Stimulated activated memory B cell treated with anti-CD40 and anti-IgM and Interleukin-4, amounts not matched to agents 10 μg/mL and 1 μg/mL and 100 μg/mL, for 72 hours (primary cell): ENCODE results near the gene LMCD1.

Experiments
- ATAC-seq: fragments of 150-1000 bp; cut with Tn5 transposase; 2 replicates; pipeline ENCODE4 v1.10.0; 2021
- H3K27ac Mint-ChIP-seq: one replicate; pipeline ENCODE4 v1.8.0; 2022; ENCODE audit warnings: mild to moderate bottlenecking, mixed read lengths
- H3K27me3 Mint-ChIP-seq: one replicate; pipeline ENCODE4 v1.8.0; 2022; ENCODE audit warnings: mixed read lengths
- H3K36me3 Mint-ChIP-seq: one replicate; pipeline ENCODE4 v1.8.0; 2022; ENCODE audit warnings: mixed read lengths
- H3K4me1 Mint-ChIP-seq: one replicate; pipeline ENCODE4 v1.8.0; 2022; ENCODE audit warnings: mixed read lengths
- H3K4me3 Mint-ChIP-seq: one replicate; pipeline ENCODE4 v1.8.0; 2022; ENCODE audit warnings: mild to moderate bottlenecking, moderate library complexity, mixed read lengths
- H3K9me3 Mint-ChIP-seq: one replicate; pipeline ENCODE4 v1.8.0; 2022; ENCODE audit warnings: mixed read lengths

LMCD1 gene

DNA sequence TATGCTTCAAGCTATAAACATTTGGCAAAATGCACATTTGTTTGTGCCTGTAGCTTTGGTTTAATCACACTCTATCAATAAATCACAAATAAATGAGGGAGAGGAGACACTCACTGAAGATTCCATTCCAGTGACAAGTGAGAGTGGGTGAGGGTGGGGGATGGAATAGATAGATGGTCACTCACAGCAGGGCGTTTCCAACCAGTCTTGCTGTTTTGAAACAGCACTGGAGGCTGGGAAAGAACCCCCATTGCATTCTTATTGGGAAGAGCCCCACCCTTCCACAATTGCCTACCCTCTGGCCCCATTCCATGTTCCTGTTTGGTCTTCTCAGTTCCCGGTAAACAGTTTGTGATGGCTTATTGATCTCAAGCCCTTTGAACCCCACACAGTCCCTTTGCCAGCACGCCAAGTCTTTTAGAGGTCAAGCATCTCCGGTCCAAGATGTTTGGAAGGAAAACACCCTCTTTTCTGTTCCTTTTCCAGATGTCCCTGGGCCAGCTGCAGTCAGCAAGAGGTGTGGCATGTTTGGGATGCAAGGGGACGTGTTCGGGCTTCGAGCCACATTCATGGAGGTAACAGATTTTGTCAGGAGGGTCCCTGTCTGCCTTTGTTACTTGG is 30.7 kb downstream of the LMCD1 start:
- peaks cover 6% of the 10 kb centered on the region for H3K36me3 Mint-ChIP-seq
- no peaks in the 10 kb centered on the region for H3K9me3 Mint-ChIP-seq
- no peak overlapping the region for H3K27ac Mint-ChIP-seq
- no peaks in the 10 kb centered on the region for H3K4me1 Mint-ChIP-seq
- H3K4me3 Mint-ChIP-seq, result no peak overlapping the region
- no peak for ATAC-seq
- no peaks in the 10 kb centered on the region for H3K27me3 Mint-ChIP-seq

DNA sequence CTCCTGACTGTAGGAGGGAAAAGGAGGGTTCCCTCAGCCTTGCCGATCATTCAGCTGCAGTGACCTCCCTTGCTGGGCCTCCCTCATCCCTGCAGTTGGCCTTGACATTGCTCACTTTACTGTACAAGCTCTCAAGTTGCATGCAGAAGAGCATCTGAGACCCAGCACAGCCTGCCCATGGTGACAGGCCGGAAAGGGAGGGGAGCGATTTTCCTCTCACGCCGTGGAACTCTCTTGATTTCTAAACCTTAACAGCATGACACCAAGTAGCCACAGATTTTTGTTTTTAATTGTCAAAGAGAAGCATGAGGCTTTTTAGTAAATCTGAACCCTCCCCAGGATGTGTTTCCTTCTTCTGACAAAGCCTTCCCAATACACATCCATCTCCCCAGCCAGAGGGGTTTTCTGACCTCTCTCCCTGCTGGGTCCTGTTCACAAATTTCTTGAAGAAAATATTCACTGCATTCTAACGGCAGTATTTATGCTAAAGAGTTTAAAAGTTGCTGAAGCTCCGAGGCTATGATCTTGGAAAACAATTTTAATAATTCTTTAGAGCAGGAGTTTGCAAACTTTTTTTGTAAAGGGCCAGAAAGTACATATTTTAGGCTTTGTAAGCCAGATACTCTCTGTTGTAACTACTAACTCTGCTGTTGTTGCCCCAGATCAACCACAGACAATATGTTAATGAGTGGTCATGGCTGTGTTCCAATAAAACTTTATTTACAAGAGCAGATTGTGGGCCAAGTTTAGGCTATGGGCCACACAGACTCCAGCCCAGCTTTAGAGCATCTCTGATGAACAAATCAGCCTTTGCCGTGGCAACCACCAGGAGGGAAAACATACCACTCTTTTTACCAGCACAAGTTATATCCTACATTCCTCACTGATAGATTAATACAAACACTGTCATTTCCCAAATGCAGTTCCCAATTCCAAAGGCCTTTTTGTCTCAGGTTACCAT is 34.8 kb downstream of the LMCD1 start:
- H3K4me1 Mint-ChIP-seq, result no peaks in the 10 kb centered on the region
- no peak for ATAC-seq

DNA sequence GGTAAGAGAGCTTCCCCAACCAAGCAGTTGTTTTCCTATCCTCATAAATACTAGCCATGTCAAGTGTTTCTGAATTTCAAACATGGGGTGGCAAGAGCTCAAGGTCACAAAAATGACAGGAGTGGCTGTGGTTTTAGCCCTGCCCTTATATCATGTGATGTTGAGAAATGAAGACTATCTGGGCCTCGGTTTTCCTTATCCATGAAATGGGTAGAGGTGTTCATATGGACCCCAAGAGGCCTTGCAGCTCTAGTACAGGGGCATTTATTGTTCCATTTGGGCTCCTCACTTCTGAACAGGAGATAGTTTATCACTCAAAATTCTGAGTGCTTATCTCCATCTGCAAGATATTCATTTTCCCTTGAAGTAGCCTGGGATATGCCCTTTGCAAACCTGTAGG is 35.8 kb downstream of the LMCD1 start:
- Mint-ChIP-seq H3K4me1 (no peaks in the 10 kb centered on the region), H3K36me3 (peaks cover 16% of the 10 kb centered on the region), H3K4me3 (no peak overlapping the region), H3K9me3 (no peaks in the 10 kb centered on the region), H3K27me3 (no peaks in the 10 kb centered on the region), H3K27ac (no peak overlapping the region)
- no peak for ATAC-seq

More for the DNA sequence above, 34.8 kb downstream of the LMCD1 start:
- H3K27me3 Mint-ChIP-seq, result no peaks in the 10 kb centered on the region
- H3K4me3 Mint-ChIP-seq, result no peak overlapping the region
- H3K27ac Mint-ChIP-seq, result no peak overlapping the region
- H3K36me3 Mint-ChIP-seq, result peaks cover 16% of the 10 kb centered on the region
- H3K9me3 Mint-ChIP-seq, result no peaks in the 10 kb centered on the region

DNA sequence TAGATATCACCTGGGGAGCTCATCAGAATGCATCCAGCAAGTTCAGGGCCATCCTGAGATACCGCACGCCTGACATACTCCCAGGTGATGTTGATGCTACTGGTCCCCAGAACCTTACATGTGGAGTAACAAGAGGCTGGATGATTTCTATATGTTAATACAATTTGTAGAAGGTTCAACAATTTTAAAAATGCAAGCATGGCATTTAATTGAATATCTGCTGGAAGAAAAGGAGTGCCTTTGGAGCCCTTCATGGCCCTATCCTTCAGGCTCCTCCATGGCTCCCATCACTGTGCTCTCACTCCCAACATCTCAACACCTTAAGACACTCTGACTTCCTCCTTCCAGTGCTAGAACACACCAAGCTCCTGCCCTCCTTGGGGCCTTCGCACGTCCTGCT is 36.6 kb downstream of the LMCD1 start:
- Mint-ChIP-seq H3K9me3 (no peaks in the 10 kb centered on the region), H3K27ac (no peak overlapping the region), H3K4me3 (no peak overlapping the region), H3K27me3 (no peaks in the 10 kb centered on the region), H3K4me1 (no peaks in the 10 kb centered on the region), H3K36me3 (peaks cover 16% of the 10 kb centered on the region)
- ATAC-seq, result no peak

DNA sequence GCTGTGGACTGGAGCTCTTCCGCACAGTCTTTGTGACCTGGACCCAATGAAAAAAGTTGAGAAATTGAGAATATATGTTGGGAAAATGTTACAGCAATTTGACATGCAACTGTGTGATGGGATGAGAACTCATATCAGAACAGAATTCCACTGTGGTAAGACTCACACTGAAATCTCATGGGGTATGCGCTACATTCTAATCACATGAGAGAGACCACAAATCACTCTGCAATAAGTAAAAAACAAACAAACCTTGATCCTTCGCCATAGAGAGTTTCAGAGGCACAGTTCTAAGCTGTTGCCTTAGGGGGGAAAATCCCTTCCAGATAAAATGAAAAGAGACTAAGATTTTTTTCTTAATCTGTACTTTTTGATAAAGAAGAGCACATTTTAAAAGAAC is 37.3 kb downstream of the LMCD1 start:
- Mint-ChIP-seq H3K27me3 (no peaks in the 10 kb centered on the region), H3K4me3 (no peak overlapping the region), H3K9me3 (no peaks in the 10 kb centered on the region)

DNA sequence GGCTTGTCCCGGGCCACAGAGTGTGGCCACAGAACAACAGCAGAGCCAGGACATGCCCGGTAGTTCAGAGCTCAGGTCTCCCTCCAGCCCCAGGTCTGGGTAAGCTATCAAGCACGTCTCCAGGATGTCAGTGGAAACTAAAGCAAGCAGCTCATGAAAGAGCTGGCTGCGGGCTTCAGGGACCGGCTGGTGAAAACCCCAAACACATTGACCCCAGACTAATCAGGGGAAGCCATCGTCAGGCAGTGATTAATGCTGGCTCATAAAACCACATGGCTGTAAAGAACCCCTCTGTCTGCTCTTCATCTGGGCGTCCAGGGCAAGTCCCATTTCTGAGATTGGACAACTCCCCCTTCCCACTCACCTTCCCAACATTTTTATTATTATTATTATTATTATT is 37.8 kb downstream of the LMCD1 start:
- Mint-ChIP-seq H3K9me3 (no peaks in the 10 kb centered on the region), H3K27me3 (no peaks in the 10 kb centered on the region), H3K4me1 (no peaks in the 10 kb centered on the region), H3K27ac (no peak overlapping the region), H3K36me3 (peaks cover 16% of the 10 kb centered on the region), H3K4me3 (no peak overlapping the region)
- ATAC-seq, result no peak

More for the DNA sequence above, 37.3 kb downstream of the LMCD1 start:
- no peak for ATAC-seq
- Mint-ChIP-seq H3K27ac (no peak overlapping the region), H3K36me3 (peaks cover 16% of the 10 kb centered on the region), H3K4me1 (no peaks in the 10 kb centered on the region)

DNA sequence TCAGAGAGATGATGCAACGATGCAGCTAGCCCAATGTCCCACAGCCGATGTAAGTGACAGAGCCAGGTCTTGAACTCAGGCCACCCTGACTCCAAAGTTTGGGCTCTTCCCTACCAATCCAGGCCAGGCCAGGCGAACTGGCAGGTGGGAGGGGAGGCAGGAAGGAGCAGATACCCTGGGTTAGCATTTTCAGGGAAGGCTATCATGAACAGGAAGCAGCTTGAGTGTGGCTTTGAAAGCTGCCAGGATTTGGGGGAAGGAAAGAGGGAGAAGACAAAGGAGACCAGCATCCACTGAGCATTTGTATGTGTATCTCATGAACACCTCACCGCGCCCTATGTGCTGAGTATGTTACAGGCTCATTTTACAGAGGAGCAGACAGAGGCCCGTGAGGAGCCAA is 38.8 kb downstream of the LMCD1 start:
- no peaks in the 10 kb centered on the region for H3K9me3 Mint-ChIP-seq
- no peak for ATAC-seq
- H3K4me3 Mint-ChIP-seq, result no peak overlapping the region
- H3K27me3 Mint-ChIP-seq, result no peaks in the 10 kb centered on the region
- H3K36me3 Mint-ChIP-seq, result peaks cover 16% of the 10 kb centered on the region
- H3K4me1 Mint-ChIP-seq, result no peaks in the 10 kb centered on the region
- H3K27ac Mint-ChIP-seq, result no peak overlapping the region

DNA sequence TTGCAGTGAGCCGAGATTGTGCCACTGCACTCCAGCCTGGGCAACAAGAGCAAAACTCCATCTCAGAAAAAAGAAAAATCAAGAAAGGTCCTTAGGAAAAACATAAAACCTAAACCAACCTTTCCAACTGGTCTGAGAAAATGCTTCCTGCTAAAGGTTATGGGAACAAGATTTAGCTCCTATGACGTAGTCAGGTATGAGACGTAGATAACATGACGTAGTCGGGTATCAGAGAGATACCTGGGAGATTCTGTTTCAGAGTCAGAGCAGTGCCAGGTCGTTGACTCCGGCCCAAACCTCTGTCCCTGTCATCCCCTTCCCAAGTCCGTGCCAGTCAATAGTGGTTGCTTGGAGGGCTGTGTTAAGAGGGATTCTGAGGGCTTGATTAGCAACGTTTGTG is 39.9 kb downstream of the LMCD1 start:
- no peaks in the 10 kb centered on the region for H3K9me3 Mint-ChIP-seq
- no peaks in the 10 kb centered on the region for H3K27me3 Mint-ChIP-seq
- H3K4me1 Mint-ChIP-seq, result no peaks in the 10 kb centered on the region
- no peak overlapping the region for H3K4me3 Mint-ChIP-seq
- ATAC-seq, result no peak
- peaks cover 11% of the 10 kb centered on the region for H3K36me3 Mint-ChIP-seq
- no peak overlapping the region for H3K27ac Mint-ChIP-seq

DNA sequence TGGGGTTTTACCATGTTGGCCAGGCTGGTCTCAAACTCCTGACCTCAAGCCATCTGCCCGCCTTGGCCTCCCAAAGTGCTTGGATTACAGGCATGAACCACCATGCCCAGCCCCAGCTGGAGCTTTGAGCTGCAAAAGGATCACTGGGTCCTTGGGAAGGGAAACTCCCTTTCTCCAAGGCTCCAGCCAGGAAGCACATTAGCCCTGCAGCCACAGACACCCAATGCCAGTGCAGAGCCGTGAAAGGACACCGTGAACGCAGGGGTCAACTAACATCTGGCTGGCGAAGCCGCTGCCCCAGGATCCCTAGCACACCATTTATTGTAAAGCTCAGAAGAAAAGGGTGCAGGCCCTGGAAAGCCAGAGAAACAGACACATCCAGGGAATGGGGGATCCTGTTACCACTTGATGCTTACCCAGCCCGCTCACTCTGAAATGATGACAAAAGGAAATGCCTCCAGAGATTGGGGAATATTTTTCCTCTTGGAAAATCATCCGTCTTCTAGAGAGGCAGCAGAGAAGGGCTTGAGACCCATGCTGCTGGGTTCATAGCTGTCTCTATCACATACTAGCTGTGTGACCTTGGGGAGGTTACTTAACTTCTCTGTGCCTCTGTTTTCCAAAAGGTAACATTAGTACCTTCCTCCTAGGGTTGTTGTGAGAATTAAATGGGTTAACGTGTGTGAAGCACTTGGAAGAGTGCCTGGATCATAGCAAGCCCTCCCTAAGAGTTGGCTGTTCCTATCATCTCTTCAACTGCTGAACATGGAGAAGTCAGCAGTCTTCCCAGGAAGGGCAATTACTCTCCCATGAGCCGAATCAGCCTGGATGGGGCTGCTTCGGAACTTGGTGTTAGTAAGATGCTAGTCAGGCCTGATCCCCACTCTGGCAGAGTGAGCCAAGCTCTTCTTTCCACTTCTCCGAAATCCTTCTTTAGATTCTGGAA is 40.8 kb downstream of the LMCD1 start:
- H3K4me1 Mint-ChIP-seq, result no peaks in the 10 kb centered on the region
- ATAC-seq, result no peak
- no peak overlapping the region for H3K27ac Mint-ChIP-seq
- H3K36me3 Mint-ChIP-seq, result peaks cover 10% of the 10 kb centered on the region
- no peaks in the 10 kb centered on the region for H3K27me3 Mint-ChIP-seq
- H3K4me3 Mint-ChIP-seq, result no peak overlapping the region
- H3K9me3 Mint-ChIP-seq, result no peaks in the 10 kb centered on the region

DNA sequence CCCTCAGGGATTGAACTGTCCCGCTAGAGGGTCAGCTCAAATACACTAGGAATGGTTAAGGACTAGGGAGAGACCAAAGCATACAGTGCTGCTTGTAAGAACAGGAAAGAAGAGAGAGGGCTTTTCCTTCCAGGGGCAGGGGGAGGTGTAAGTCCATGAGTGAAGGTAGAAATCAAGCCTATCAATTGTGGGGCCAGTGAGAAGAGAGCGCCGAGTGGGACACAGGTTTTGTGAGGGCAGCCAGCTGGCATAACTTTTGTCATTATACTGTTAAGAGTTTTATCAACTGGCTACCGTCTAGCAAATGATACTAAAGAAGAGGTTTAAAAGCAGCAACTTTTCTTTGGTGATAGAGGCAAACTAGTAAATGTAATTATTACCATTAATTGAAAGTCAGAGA is 45.0 kb downstream of the LMCD1 start:
- Mint-ChIP-seq H3K4me3 (no peak overlapping the region), H3K27me3 (no peaks in the 10 kb centered on the region), H3K4me1 (no peaks in the 10 kb centered on the region), H3K36me3 (peaks cover 10% of the 10 kb centered on the region), H3K27ac (no peak overlapping the region), H3K9me3 (no peaks in the 10 kb centered on the region)
- ATAC-seq, result no peak

DNA sequence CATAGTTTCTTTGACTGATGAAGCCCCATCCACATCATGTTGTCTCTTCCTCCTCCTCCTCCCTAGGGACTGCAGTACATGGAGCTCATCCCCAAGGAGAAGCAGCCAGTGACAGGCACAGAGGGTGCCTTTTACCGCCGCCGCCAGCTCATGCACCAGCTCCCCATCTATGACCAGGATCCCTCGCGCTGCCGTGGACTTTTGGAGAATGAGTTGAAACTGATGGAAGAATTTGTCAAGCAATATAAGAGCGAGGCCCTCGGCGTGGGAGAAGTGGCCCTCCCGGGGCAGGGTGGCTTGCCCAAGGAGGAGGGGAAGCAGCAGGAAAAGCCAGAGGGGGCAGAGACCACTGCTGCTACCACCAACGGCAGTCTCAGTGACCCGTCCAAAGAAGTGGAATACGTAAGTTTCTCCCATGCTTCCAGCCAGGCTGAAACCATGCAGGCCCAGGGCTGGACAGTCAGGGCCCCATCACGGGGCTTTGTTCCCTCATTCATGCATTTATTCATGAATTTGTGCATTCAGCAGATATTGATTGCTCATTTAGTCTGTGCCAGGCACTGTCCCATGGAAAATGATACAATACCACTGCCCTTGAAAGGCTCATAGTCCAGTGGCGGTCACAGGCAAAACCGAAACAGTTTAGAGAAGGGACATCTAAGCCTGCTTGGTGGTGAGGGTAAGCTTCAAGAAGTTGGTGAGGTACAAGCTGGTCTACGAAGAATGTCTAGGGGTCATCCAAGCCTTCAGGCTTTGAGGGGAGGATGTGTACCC is 47.1 kb downstream of the LMCD1 start:
- no peaks in the 10 kb centered on the region for H3K4me1 Mint-ChIP-seq
- no peaks in the 10 kb centered on the region for H3K9me3 Mint-ChIP-seq
- peaks cover 10% of the 10 kb centered on the region for H3K36me3 Mint-ChIP-seq
- no peak overlapping the region for H3K4me3 Mint-ChIP-seq
- H3K27me3 Mint-ChIP-seq, result no peaks in the 10 kb centered on the region
- no peak overlapping the region for H3K27ac Mint-ChIP-seq
- ATAC-seq, result no peak

DNA sequence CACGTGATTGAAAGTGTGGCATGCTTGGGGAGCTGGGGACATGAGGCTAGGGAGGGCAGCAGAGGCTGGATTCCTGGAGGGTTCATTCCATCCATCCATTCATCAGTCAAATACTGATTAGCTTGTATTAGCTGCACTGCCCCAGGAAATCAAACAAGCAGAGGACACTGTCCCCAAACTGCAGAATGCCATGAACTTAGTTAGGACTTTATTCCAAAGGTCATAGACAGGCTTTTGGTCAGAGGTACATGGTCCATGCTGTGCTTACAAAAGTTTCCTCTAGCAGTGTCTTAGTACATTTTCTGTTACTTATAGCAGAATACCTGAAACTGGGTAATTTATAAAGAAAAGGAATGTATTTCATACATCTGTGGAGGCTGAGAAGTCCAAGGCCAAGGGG is 47.7 kb downstream of the LMCD1 start:
- Mint-ChIP-seq H3K9me3 (no peaks in the 10 kb centered on the region), H3K4me1 (no peaks in the 10 kb centered on the region), H3K4me3 (no peak overlapping the region), H3K27me3 (no peaks in the 10 kb centered on the region), H3K27ac (no peak overlapping the region), H3K36me3 (peaks cover 10% of the 10 kb centered on the region)
- no peak for ATAC-seq

DNA sequence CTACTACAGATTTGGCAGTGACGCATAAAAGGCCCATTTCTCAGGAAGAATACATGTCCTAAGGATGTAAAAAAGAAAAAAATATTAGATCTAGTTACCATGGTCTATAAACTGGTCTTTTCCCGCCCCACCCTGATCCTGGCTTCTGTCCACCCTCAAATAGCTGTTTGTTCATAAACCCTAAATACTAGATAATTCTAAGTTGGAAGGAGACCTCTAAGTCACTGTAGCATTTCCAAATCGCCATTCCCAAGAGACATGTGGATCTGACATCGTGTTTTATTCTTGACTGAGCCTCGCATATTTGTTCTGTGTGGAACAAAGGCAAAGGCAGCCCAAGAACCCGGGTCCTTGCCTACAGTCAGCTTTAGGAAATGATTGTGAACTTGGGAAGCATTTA is 49.0 kb downstream of the LMCD1 start:
- Mint-ChIP-seq H3K4me3 (no peak overlapping the region), H3K27me3 (no peaks in the 10 kb centered on the region), H3K27ac (no peak overlapping the region), H3K36me3 (peaks cover 10% of the 10 kb centered on the region), H3K4me1 (no peaks in the 10 kb centered on the region), H3K9me3 (no peaks in the 10 kb centered on the region)
- ATAC-seq, result no peak

DNA sequence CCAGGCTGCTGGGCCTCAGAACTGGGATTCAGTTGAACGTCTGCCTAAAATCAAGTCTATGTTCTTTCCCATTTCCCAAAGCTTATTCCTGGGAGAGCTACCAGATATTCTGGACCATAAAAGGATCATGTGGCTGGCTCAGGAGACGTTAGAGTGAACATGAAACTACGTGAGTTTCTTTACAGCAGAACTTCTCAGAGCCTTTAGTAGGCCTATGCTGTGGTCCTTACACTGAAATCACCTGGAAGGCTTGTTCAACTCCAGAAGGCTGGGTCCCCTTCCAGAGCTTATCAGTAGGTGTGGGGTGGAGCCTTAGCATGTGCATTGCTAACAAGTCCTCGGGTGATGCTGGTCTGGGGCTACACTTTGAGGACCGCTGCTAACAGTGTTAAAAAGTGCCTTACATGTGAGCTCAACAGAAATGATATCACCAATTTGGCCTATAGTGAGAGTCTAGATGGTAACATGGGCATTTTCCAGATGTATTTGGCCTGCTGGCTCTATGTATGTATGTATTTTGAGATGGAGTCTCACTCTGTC is 50.7 kb downstream of the LMCD1 start:
- no peak for ATAC-seq
- Mint-ChIP-seq H3K4me1 (no peaks in the 10 kb centered on the region), H3K9me3 (no peaks in the 10 kb centered on the region), H3K27me3 (no peaks in the 10 kb centered on the region), H3K36me3 (peaks cover 15% of the 10 kb centered on the region), H3K27ac (no peak overlapping the region), H3K4me3 (no peak overlapping the region)
